ENCODE data around the gene SSC4D.

SSC4D gene

GRCh38 chr7:76358011-76358480, 51.5 kb downstream of the SSC4D start:
- Mint-ChIP-seq H3K27ac (peak overlapping the region; percentile 97), H3K4me1 (peaks cover 48% of the 10 kb centered on the region), H3K36me3 (ENCODE audit: low read depth) (peaks cover 43% of the 10 kb centered on the region), H3K9me3 (peaks cover 4% of the 10 kb centered on the region), H3K27me3 (no peaks in the 10 kb centered on the region), H3K4me3 (peak overlapping the region; percentile 94)
- ATAC-seq = peak; percentile 2
- peak; percentile 67 for DNase-seq

DNA sequence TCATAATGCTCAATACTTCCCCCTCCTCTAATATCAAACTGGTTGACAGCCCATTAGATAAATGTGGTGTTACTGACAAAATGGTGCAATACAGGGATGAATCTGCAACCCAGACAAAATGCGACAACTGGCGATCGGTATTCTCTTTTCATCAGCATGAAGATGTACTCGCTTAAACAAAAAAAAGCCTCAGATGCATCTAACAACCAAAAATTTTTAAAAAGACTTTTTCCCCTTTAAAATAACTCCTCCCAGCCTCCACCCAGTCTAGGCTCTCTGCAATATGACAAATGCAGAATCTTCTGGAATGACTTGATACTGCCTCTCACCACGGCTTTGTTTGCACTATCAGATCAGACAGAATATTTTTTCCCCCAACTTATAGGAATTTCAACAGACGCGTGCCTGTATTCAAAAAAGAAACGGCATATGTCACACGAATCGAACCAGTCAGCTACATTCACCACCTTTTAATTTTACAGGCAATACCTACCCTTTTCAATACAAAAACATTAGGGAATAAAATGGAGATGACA, 52.0 kb downstream of the SSC4D start:
- no peak for DNase-seq
- H3K4me1 Mint-ChIP-seq = peaks cover 52% of the 10 kb centered on the region
- peaks cover 47% of the 10 kb centered on the region for H3K36me3 Mint-ChIP-seq (ENCODE audit: low read depth)
- peak overlapping the region; percentile 97 for H3K27ac Mint-ChIP-seq
- H3K4me3 Mint-ChIP-seq = peak overlapping the region; percentile 94
- ATAC-seq = no peak
- peaks cover 4% of the 10 kb centered on the region for H3K9me3 Mint-ChIP-seq
- H3K27me3 Mint-ChIP-seq = no peaks in the 10 kb centered on the region

GRCh38 chr7:76356823-76357222, 52.7 kb downstream of the SSC4D start:
- peaks cover 52% of the 10 kb centered on the region for H3K36me3 Mint-ChIP-seq (ENCODE audit: low read depth)
- DNase-seq = no peak
- H3K9me3 Mint-ChIP-seq = peaks cover 4% of the 10 kb centered on the region
- no peaks in the 10 kb centered on the region for H3K27me3 Mint-ChIP-seq
- peaks cover 59% of the 10 kb centered on the region for H3K4me1 Mint-ChIP-seq
- H3K4me3 Mint-ChIP-seq = peak overlapping the region; percentile 94
- ATAC-seq = no peak
- H3K27ac Mint-ChIP-seq = peak overlapping the region; percentile 97

DNA sequence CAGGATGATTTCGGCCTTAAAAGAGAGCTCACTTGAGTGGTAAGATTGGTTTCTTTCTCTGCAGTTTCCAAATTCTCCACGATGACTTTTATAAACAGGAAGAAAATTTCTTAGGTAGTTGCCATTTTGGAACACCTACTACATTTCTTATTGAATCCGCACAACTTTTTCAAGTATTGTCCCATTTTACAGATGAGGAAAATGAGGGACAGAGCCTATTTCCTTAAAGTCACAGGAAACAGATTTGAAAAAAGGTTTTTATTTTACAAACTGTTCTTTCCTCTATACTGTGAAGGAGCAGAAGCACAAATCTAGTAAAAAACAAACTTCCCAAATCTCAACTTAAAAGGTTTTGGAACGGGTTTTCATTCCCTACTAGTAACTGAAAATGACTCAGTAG, 53.4 kb downstream of the SSC4D start:
- Mint-ChIP-seq H3K27me3 (no peaks in the 10 kb centered on the region), H3K4me1 (peaks cover 66% of the 10 kb centered on the region), H3K4me3 (peak overlapping the region; percentile 27), H3K27ac (peak overlapping the region; percentile 17), H3K9me3 (peaks cover 4% of the 10 kb centered on the region), H3K36me3 (ENCODE audit: low read depth) (peaks cover 59% of the 10 kb centered on the region)
- DNase-seq = no peak
- no peak for ATAC-seq

- no peaks in the 10 kb centered on the region for H3K27me3 Mint-ChIP-seq
- H3K36me3 Mint-ChIP-seq (ENCODE audit: low read depth) = peaks cover 68% of the 10 kb centered on the region
- H3K4me3 Mint-ChIP-seq = peak overlapping the region; percentile 27
- H3K9me3 Mint-ChIP-seq = peaks cover 4% of the 10 kb centered on the region
- DNase-seq (no peak), ATAC-seq (no peak)
- peak overlapping the region; percentile 40 for H3K27ac Mint-ChIP-seq
- H3K4me1 Mint-ChIP-seq = peaks cover 72% of the 10 kb centered on the region
These were observed 54.3 kb downstream of the SSC4D start for GRCh38 chr7:76354981-76355730.

- Mint-ChIP-seq H3K27me3 (no peaks in the 10 kb centered on the region), H3K36me3 (ENCODE audit: low read depth) (peaks cover 75% of the 10 kb centered on the region), H3K4me1 (peaks cover 71% of the 10 kb centered on the region), H3K4me3 (no peak overlapping the region), H3K27ac (no peak overlapping the region), H3K9me3 (peaks cover 4% of the 10 kb centered on the region)
- ATAC-seq (no peak), DNase-seq (no peak)
These were observed 55.0 kb downstream of the SSC4D start for GRCh38 chr7:76354516-76354915.

GRCh38 chr7:76353744-76354143, 55.8 kb downstream of the SSC4D start:
- H3K9me3 Mint-ChIP-seq = peaks cover 4% of the 10 kb centered on the region
- H3K27me3 Mint-ChIP-seq = no peaks in the 10 kb centered on the region
- no peak for DNase-seq
- H3K4me1 Mint-ChIP-seq = peaks cover 75% of the 10 kb centered on the region
- no peak overlapping the region for H3K27ac Mint-ChIP-seq
- H3K36me3 Mint-ChIP-seq (ENCODE audit: low read depth) = peaks cover 78% of the 10 kb centered on the region
- no peak overlapping the region for H3K4me3 Mint-ChIP-seq
- no peak for ATAC-seq

- peaks cover 79% of the 10 kb centered on the region for H3K4me1 Mint-ChIP-seq
- no peak for DNase-seq
These were observed 57.3 kb downstream of the SSC4D start for GRCh38 chr7:76352193-76352592.

GRCh38 chr7:76351372-76351771, 58.1 kb downstream of the SSC4D start:
- H3K27me3 Mint-ChIP-seq = no peaks in the 10 kb centered on the region
- H3K4me3 Mint-ChIP-seq = no peak overlapping the region
- H3K27ac Mint-ChIP-seq = peak overlapping the region; percentile 14
- ATAC-seq (no peak), DNase-seq (no peak)
- H3K36me3 Mint-ChIP-seq (ENCODE audit: low read depth) = peaks cover 77% of the 10 kb centered on the region
- peaks cover 4% of the 10 kb centered on the region for H3K9me3 Mint-ChIP-seq
- H3K4me1 Mint-ChIP-seq = peaks cover 79% of the 10 kb centered on the region

More at GRCh38 chr7:76352193-76352592, 57.3 kb downstream of the SSC4D start:
- H3K27me3 Mint-ChIP-seq = no peaks in the 10 kb centered on the region
- peaks cover 77% of the 10 kb centered on the region for H3K36me3 Mint-ChIP-seq (ENCODE audit: low read depth)
- peaks cover 4% of the 10 kb centered on the region for H3K9me3 Mint-ChIP-seq
- H3K4me3 Mint-ChIP-seq = no peak overlapping the region
- peak overlapping the region; percentile 16 for H3K27ac Mint-ChIP-seq
- no peak for ATAC-seq

GRCh38 chr7:76349313-76349885, 60.1 kb downstream of the SSC4D start:
- no peak overlapping the region for H3K4me3 Mint-ChIP-seq
- peaks cover 72% of the 10 kb centered on the region for H3K36me3 Mint-ChIP-seq (ENCODE audit: low read depth)
- no peaks in the 10 kb centered on the region for H3K9me3 Mint-ChIP-seq
- DNase-seq = no peak
- peaks cover 73% of the 10 kb centered on the region for H3K4me1 Mint-ChIP-seq
- H3K27me3 Mint-ChIP-seq = no peaks in the 10 kb centered on the region
- peak overlapping the region; percentile 54 for H3K27ac Mint-ChIP-seq
- no peak for ATAC-seq

DNA sequence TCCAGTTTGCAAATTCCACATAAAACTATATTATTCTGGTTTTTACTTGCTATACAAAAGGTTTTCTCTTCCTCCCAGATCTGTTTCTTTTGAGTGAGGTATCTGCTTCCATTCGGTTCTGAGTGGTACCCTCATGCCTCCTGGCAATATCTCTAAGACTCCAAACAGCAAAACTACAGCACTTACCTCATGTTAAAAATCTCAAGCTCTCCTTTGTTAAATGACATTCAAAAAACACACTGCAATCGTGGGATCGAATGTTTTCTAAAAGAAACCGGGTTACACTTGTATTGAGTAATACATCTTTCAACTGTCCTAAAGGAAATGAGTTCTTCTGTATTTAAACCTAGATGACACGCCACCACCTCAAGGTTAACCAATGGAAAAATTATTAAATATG, 61.8 kb downstream of the SSC4D start:
- ATAC-seq (no peak), DNase-seq (no peak)
- Mint-ChIP-seq H3K36me3 (ENCODE audit: low read depth) (peaks cover 77% of the 10 kb centered on the region), H3K4me3 (no peak overlapping the region), H3K4me1 (peaks cover 80% of the 10 kb centered on the region), H3K9me3 (no peaks in the 10 kb centered on the region), H3K27me3 (no peaks in the 10 kb centered on the region), H3K27ac (peak overlapping the region; percentile 62)

- no peak overlapping the region for H3K4me3 Mint-ChIP-seq
- H3K9me3 Mint-ChIP-seq = no peaks in the 10 kb centered on the region
- DNase-seq = no peak
- no peaks in the 10 kb centered on the region for H3K27me3 Mint-ChIP-seq
- H3K27ac Mint-ChIP-seq = peak overlapping the region; percentile 40
- no peak for ATAC-seq
- peaks cover 81% of the 10 kb centered on the region for H3K4me1 Mint-ChIP-seq
- H3K36me3 Mint-ChIP-seq (ENCODE audit: low read depth) = peaks cover 79% of the 10 kb centered on the region
These were observed 62.7 kb downstream of the SSC4D start for GRCh38 chr7:76346778-76347177.

DNA sequence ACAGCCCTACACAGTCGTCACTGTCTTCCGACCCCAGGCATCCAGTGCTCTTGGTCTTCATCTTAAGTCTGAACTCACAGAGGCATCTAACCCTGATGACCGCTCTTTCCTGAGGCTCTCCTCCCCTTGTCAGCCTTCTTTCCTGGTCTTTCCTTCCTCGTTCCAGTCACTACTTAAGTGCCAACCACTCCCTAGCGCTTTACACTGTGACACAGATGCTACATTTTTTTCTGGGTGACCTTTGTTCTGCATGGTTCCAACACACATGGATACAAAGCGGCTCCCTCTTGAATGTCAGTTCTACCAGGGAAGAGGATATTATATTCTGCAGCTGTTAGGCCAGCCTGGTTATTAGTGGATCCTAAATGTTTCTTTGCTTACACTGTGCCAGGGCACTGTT, 63.4 kb downstream of the SSC4D start:
- ATAC-seq = no peak
- no peak for DNase-seq
- Mint-ChIP-seq H3K9me3 (no peaks in the 10 kb centered on the region), H3K4me3 (no peak overlapping the region), H3K27ac (no peak overlapping the region), H3K4me1 (peaks cover 79% of the 10 kb centered on the region), H3K27me3 (no peaks in the 10 kb centered on the region), H3K36me3 (ENCODE audit: low read depth) (peaks cover 77% of the 10 kb centered on the region)

DNA sequence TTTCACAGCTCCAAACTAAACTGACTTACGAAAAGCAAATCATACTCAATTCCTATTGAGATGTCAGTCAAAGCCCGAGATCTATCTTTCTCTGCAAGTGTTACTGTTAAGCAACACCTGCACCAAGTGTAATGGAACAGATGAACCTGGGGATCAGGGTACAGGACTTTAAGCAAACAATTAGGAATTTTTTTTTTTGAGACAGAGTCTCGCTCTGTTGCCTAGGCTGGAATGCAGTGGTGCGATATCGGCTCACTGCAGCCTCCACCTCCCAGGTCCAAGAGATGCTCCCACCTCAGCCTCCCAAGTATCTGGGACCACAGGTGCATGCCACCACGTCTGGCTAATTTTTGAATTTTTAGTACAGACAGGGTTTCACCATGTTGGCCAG, 65.6 kb downstream of the SSC4D start:
- Mint-ChIP-seq H3K27me3 (no peaks in the 10 kb centered on the region), H3K4me1 (peaks cover 77% of the 10 kb centered on the region), H3K4me3 (no peak overlapping the region), H3K36me3 (ENCODE audit: low read depth) (peaks cover 71% of the 10 kb centered on the region), H3K9me3 (no peaks in the 10 kb centered on the region), H3K27ac (peak overlapping the region; percentile 57)
- no peak for DNase-seq
- no peak for ATAC-seq

GRCh38 chr7:76343294-76343930, 66.1 kb downstream of the SSC4D start:
- Mint-ChIP-seq H3K27ac (peak overlapping the region; percentile 57), H3K4me3 (no peak overlapping the region), H3K36me3 (ENCODE audit: low read depth) (peaks cover 76% of the 10 kb centered on the region), H3K4me1 (peaks cover 76% of the 10 kb centered on the region), H3K9me3 (no peaks in the 10 kb centered on the region), H3K27me3 (no peaks in the 10 kb centered on the region)
- ATAC-seq = peak; percentile 93
- DNase-seq = no peak

Data from activated naive CD8-positive, alpha-beta T cell treated with anti-CD3 and anti-CD28 coated beads, Interleukin-2, amount 50 U/mL, for 24 hours (primary cell).